OCI-M2 (cell line): ENCODE measurements around the gene MTHFR.

ENCODE experiments used
- DNase-seq: peaks from one replicate; lab custom pipeline; 2025; ENCODE audit not compliant: unreplicated experiment; lab: John Stamatoyannopoulos, UW

Gene MTHFR

GRCh38 chr1:11805422-11806306 is at the start of gene MTHFR, which contains the start of gene CLCN6:
Gene MTHFR, minus strand, starts transcription at chr1:11805964. Its CDS starts 2,848 bp downstream, at chr1:11803116.
Gene CLCN6, plus strand, starts transcription at chr1:11806191. Its CDS starts 72 bp downstream, at chr1:11806263.
- peak; percentile 85 for DNase-seq

GRCh38 chr1:11855430-11855829 is 49.7 kb upstream of the MTHFR start:
- no peak for DNase-seq

- no peak for DNase-seq
Measured at GRCh38 chr1:11854519-11854918, 48.8 kb upstream of the MTHFR start.

GRCh38 chr1:11851180-11851579 is 45.4 kb upstream of the MTHFR start:
- DNase-seq = no peak

- no peak for DNase-seq
Measured at GRCh38 chr1:11850156-11850555, 44.4 kb upstream of the MTHFR start.

- DNase-seq = no peak
Measured at GRCh38 chr1:11848373-11848700, 42.6 kb upstream of the MTHFR start.

- DNase-seq = no peak
Measured at GRCh38 chr1:11847667-11848372, 42.1 kb upstream of the MTHFR start, which contains the start of gene NPPA. Gene NPPA, minus strand, starts transcription at chr1:11847783. Its CDS starts 99 bp downstream, at chr1:11847684.

- DNase-seq = no peak
Measured at GRCh38 chr1:11845641-11846335, 40.0 kb upstream of the MTHFR start.

- peak; percentile 88 for DNase-seq
Measured at GRCh38 chr1:11842154-11843041, 36.6 kb upstream of the MTHFR start.

GRCh38 chr1:11841245-11842153 is 35.7 kb upstream of the MTHFR start:
- no peak for DNase-seq

GRCh38 chr1:11839727-11840705 is 34.3 kb upstream of the MTHFR start:
- DNase-seq = no peak

GRCh38 chr1:11838349-11839272 is 32.8 kb upstream of the MTHFR start:
- no peak for DNase-seq

- no peak for DNase-seq
Measured at GRCh38 chr1:11837767-11838348, 32.1 kb upstream of the MTHFR start.

GRCh38 chr1:11836955-11837766 is 31.4 kb upstream of the MTHFR start:
- no peak for DNase-seq

GRCh38 chr1:11835441-11836225 is 29.9 kb upstream of the MTHFR start:
- DNase-seq = no peak
